ENCODE results near the gene STX2. TPM values are rescaled to one million over a fixed set of nuclear protein-coding genes. Genes with fewer than 3 reads are reported as not detected.
"Not testable (repeated sequence)": the region's sequence is repeated elsewhere in the genome, so short reads cannot be mapped to it uniquely, and the experiment has no call there.

STX2 gene
- total and polyA plus RNA-seq, 2 donors (not counting 1 experiment from before 2014, with no cell fraction given): 35.2 to 87.8 TPM

GRCh38 chr12:130787041-130787440 is 52.0 kb downstream of the STX2 start:
- H2AFZ ChIP-seq (ENCODE audit: low read length): no peak overlapping the region
- H3K36me3 ChIP-seq (ENCODE audit: control insufficient read depth, insufficient read depth, low read length): peaks cover 10% of the 10 kb centered on the region
- H3K4me1 ChIP-seq (ENCODE audit: control insufficient read depth, extremely low read depth, insufficient read depth, low read length): no peaks in the 10 kb centered on the region
- H3K9me3 ChIP-seq (ENCODE audit: control insufficient read depth, insufficient read depth, low read depth, low read length): no peaks in the 10 kb centered on the region
- no peak overlapping the region for H3K4me3 ChIP-seq (replicated peaks in 1 of 4; ENCODE audit: control extremely low read depth in 1 of 4, insufficient read depth in 1 of 4, low read depth in 3 of 4, low read length in 4 of 4)
- no peaks in the 10 kb centered on the region for H4K20me1 ChIP-seq (ENCODE audit: control insufficient read depth, extremely low read depth, insufficient read depth, low read length)
- H3K9ac ChIP-seq (ENCODE audit: insufficient read depth, low read length): no peak overlapping the region
- H3K27me3 ChIP-seq (ENCODE audit: control insufficient read depth, insufficient read depth, low read length): no peaks in the 10 kb centered on the region
- H3K27ac ChIP-seq (ENCODE audit: insufficient read depth, low read length): no peak overlapping the region
- H3K4me2 ChIP-seq (ENCODE audit: extremely low read depth, insufficient read depth, low read length): no peak overlapping the region
- H3K79me2 ChIP-seq (ENCODE audit: control insufficient read depth, insufficient read depth, low read length): no peaks in the 10 kb centered on the region
- no peak for TF ChIP-seq EZH2 (IDR thresholded peaks at IDR 0.05; ENCODE audit: low read length, missing control alignments)
- no peak for TF ChIP-seq CTCF (conservative IDR thresholded peaks at IDR 0.05 in 1 of 2, IDR thresholded peaks at IDR 0.05 in 1 of 2; ENCODE audit: low read depth in 1 of 2, low read length in 2 of 2)
- no peak for DNase-seq (ENCODE audit: low read depth in 2 of 2)

GRCh38 chr12:130783110-130783715 is 55.8 kb downstream of the STX2 start:
- H3K4me2 ChIP-seq (ENCODE audit: extremely low read depth, insufficient read depth, low read length): no peak overlapping the region
- H3K36me3 ChIP-seq (ENCODE audit: control insufficient read depth, insufficient read depth, low read length): peaks cover 5% of the 10 kb centered on the region
- no peaks in the 10 kb centered on the region for H3K9me3 ChIP-seq (ENCODE audit: control insufficient read depth, insufficient read depth, low read depth, low read length)
- no peak overlapping the region for H2AFZ ChIP-seq (ENCODE audit: low read length)
- DNase-seq (ENCODE audit: low read depth in 2 of 2): no peak
- no peak overlapping the region for H3K4me3 ChIP-seq (replicated peaks in 1 of 4; ENCODE audit: control extremely low read depth in 1 of 4, insufficient read depth in 1 of 4, low read depth in 3 of 4, low read length in 4 of 4)
- H4K20me1 ChIP-seq (ENCODE audit: control insufficient read depth, extremely low read depth, insufficient read depth, low read length): no peaks in the 10 kb centered on the region
- no peak overlapping the region for H3K27ac ChIP-seq (ENCODE audit: insufficient read depth, low read length)
- H3K9ac ChIP-seq (ENCODE audit: insufficient read depth, low read length): no peak overlapping the region
- no peaks in the 10 kb centered on the region for H3K4me1 ChIP-seq (ENCODE audit: control insufficient read depth, extremely low read depth, insufficient read depth, low read length)
- H3K27me3 ChIP-seq (ENCODE audit: control insufficient read depth, insufficient read depth, low read length): no peaks in the 10 kb centered on the region
- no peaks in the 10 kb centered on the region for H3K79me2 ChIP-seq (ENCODE audit: control insufficient read depth, insufficient read depth, low read length)
- TF ChIP-seq CTCF (conservative IDR thresholded peaks at IDR 0.05 in 1 of 2, IDR thresholded peaks at IDR 0.05 in 1 of 2; ENCODE audit: low read depth in 1 of 2, low read length in 2 of 2): no peak
- no peak for TF ChIP-seq EZH2 (IDR thresholded peaks at IDR 0.05; ENCODE audit: low read length, missing control alignments)

GRCh38 chr12:130782245-130782644 is 56.8 kb downstream of the STX2 start:
- H4K20me1 ChIP-seq (ENCODE audit: control insufficient read depth, extremely low read depth, insufficient read depth, low read length); DNase-seq (ENCODE audit: low read depth in 2 of 2); H3K4me3 ChIP-seq (replicated peaks in 1 of 4; ENCODE audit: control extremely low read depth in 1 of 4, insufficient read depth in 1 of 4, low read depth in 3 of 4, low read length in 4 of 4); H3K9me3 ChIP-seq (ENCODE audit: control insufficient read depth, insufficient read depth, low read depth, low read length); H3K27me3 ChIP-seq (ENCODE audit: control insufficient read depth, insufficient read depth, low read length); H3K4me2 ChIP-seq (ENCODE audit: extremely low read depth, insufficient read depth, low read length); H3K27ac ChIP-seq (ENCODE audit: insufficient read depth, low read length); H3K36me3 ChIP-seq (ENCODE audit: control insufficient read depth, insufficient read depth, low read length); H3K4me1 ChIP-seq (ENCODE audit: control insufficient read depth, extremely low read depth, insufficient read depth, low read length); H3K9ac ChIP-seq (ENCODE audit: insufficient read depth, low read length); H3K79me2 ChIP-seq (ENCODE audit: control insufficient read depth, insufficient read depth, low read length); H2AFZ ChIP-seq (ENCODE audit: low read length): not testable (repeated sequence)
